HL-60 (cell line): ENCODE data around the gene MIAT.
A peak's percentile ranks its signal among the peaks of the same experiment; 100 is the strongest.

Experiments used
- GABPA ChIP-seq: IDR thresholded peaks from 2 replicates; pipeline ENCODE4 v1.6.1; 2012; ENCODE audit warnings: low read depth
- POLR2AphosphoS5 ChIP-seq: IDR thresholded peaks from 2 replicates; pipeline ENCODE4 v1.6.1; 2012; ENCODE audit warnings: low read depth
- TF ChIP-seq, protein P1 (sequence below): IDR thresholded peaks from one replicate; pipeline ENCODE4 v1.5.1; 2011; ENCODE audit warnings: low read length, control low read depth, inconsistent platforms; ENCODE audit not compliant: insufficient read depth
- TF ChIP-seq, protein P2 (sequence below): IDR thresholded peaks from 2 replicates; pipeline ENCODE4 v1.6.1; 2012; ENCODE audit warnings: low read depth; ENCODE audit not compliant: insufficient replicate concordance

DNA sequence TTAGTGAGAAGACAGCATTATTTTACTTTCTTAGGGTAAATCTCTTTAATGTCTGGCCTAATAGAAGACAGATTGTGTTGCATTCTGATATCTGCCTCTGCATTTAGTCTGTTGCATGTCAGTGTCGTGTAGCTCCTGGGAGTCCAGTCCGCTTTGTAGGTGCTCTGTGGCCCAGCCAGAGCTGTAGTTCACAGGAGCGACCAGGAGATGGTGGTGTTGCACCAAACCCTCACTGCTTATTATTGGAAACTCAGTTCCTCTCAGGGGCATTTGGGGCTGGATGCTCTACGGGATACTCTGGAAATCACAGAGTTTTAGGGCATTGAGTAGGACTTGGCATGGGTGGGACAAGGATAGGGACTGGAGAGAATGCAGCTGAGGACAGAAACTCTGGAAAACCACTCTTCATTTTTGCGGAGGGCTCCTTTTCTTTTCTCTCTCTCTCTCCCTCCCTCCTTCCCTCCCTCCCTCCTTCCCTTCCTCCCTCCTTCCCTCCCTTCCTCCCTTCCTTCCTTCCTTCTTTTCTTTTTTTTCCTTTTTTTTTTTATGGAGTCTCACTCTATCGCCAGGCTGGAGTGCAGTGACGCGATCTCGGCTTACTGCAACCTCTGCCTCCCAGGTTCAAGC, 21.7 kb downstream of the MIAT start:
- TF ChIP-seq, protein P1, sequence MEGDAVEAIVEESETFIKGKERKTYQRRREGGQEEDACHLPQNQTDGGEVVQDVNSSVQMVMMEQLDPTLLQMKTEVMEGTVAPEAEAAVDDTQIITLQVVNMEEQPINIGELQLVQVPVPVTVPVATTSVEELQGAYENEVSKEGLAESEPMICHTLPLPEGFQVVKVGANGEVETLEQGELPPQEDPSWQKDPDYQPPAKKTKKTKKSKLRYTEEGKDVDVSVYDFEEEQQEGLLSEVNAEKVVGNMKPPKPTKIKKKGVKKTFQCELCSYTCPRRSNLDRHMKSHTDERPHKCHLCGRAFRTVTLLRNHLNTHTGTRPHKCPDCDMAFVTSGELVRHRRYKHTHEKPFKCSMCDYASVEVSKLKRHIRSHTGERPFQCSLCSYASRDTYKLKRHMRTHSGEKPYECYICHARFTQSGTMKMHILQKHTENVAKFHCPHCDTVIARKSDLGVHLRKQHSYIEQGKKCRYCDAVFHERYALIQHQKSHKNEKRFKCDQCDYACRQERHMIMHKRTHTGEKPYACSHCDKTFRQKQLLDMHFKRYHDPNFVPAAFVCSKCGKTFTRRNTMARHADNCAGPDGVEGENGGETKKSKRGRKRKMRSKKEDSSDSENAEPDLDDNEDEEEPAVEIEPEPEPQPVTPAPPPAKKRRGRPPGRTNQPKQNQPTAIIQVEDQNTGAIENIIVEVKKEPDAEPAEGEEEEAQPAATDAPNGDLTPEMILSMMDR = peak; percentile 97
- TF ChIP-seq POLR2AphosphoS5 = no peak
- TF ChIP-seq, protein P2, sequence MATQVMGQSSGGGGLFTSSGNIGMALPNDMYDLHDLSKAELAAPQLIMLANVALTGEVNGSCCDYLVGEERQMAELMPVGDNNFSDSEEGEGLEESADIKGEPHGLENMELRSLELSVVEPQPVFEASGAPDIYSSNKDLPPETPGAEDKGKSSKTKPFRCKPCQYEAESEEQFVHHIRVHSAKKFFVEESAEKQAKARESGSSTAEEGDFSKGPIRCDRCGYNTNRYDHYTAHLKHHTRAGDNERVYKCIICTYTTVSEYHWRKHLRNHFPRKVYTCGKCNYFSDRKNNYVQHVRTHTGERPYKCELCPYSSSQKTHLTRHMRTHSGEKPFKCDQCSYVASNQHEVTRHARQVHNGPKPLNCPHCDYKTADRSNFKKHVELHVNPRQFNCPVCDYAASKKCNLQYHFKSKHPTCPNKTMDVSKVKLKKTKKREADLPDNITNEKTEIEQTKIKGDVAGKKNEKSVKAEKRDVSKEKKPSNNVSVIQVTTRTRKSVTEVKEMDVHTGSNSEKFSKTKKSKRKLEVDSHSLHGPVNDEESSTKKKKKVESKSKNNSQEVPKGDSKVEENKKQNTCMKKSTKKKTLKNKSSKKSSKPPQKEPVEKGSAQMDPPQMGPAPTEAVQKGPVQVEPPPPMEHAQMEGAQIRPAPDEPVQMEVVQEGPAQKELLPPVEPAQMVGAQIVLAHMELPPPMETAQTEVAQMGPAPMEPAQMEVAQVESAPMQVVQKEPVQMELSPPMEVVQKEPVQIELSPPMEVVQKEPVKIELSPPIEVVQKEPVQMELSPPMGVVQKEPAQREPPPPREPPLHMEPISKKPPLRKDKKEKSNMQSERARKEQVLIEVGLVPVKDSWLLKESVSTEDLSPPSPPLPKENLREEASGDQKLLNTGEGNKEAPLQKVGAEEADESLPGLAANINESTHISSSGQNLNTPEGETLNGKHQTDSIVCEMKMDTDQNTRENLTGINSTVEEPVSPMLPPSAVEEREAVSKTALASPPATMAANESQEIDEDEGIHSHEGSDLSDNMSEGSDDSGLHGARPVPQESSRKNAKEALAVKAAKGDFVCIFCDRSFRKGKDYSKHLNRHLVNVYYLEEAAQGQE = no peak
- TF ChIP-seq GABPA = no peak
